Endothelial cell of umbilical vein (primary cell): ENCODE results near the gene SH3PXD2B. TPM values are rescaled to one million over a fixed set of nuclear protein-coding genes. Genes with fewer than 3 reads are reported as not detected.

Source experiments
- BruUV-seq: library from RNA; stranded (reverse); fragments of 400-500 nt; replicated peaks from 2 replicates; lab custom pipeline; 2021; lab: Mats Ljungman, UMichigan
- CTCF ChIA-PET: fragments of 300-600, 350-600 bp; sonication (Branson Sonifier 250); formaldehyde crosslinking; loops from one replicate; lab custom pipeline; 2021; ENCODE audit warnings: antibody characterized with exemption, inconsistent platforms; lab: Charles Lee
- POLR2A ChIA-PET: fragments of 300-600, 350-600 bp; sonication (Branson Sonifier 250); formaldehyde crosslinking; loops from one replicate; lab custom pipeline; 2021; ENCODE audit warnings: antibody characterized with exemption, inconsistent platforms; lab: Charles Lee
- DNase-seq: peaks from one replicate; pipeline ENCODE4 v3.0.0-alpha.2; 2011; ENCODE audit warnings: low read depth, low spot score
- FAIRE-seq: peaks from 2 replicates; lab custom pipeline; 2011; peaks lifted over from hg19 to GRCh38; lab: Jason Lieb, UNC
- H2AFZ ChIP-seq: 2 replicates; pipeline ENCODE4 v1.6.0; 2012; ENCODE audit warnings: low read depth, low read length, control low read depth, inconsistent platforms
- H3K27ac ChIP-seq: 2 replicates; pipeline ENCODE4 v1.5.1; 2011; ENCODE audit warnings: low read depth, mild to moderate bottlenecking, control low read depth, low read length, moderate library complexity; ENCODE audit not compliant: insufficient read depth
- H3K27me3 ChIP-seq, 2 experiments: 2 replicates each; pipeline versions ENCODE4 v1.6.0 to v1.6.1; 2011; ENCODE audit warnings: low read length in 2 of 2, mixed read lengths in 1 of 2; ENCODE audit not compliant: control insufficient read depth in 2 of 2, insufficient read depth in 2 of 2
- H3K36me3 ChIP-seq, 2 experiments: 2 replicates in 1 of 2; 3 replicates in 1 of 2; pipeline ENCODE4 v1.5.1; 2011; ENCODE audit warnings: low read length in 2 of 2, mild to moderate bottlenecking in 1 of 2, moderate library complexity in 1 of 2; ENCODE audit not compliant: control insufficient read depth in 2 of 2, insufficient read depth in 2 of 2; ENCODE audit errors: extremely low read depth in 1 of 2
- H3K4me1 ChIP-seq: 3 replicates; pipeline ENCODE4 v1.5.1; 2011; ENCODE audit warnings: mild to moderate bottlenecking, low read length; ENCODE audit not compliant: control insufficient read depth, insufficient read depth; ENCODE audit errors: extremely low read depth
- H3K4me2 ChIP-seq: 2 replicates; pipeline ENCODE4 v1.6.1; 2011; ENCODE audit warnings: low read length, control low read depth, mixed read lengths; ENCODE audit not compliant: insufficient read depth
- H3K4me3 ChIP-seq, 3 experiments: fragments of 200-600 bp in 1 of 3; sonication (generic), shearing (Covaris generic) in 1 of 3; replicated peaks in 1 of 3; 2 replicates each; pipeline ENCODE4 v1.5.1; 2011 to 2016; ENCODE audit warnings: control low read depth in 3 of 3, low read length in 3 of 3, mild to moderate bottlenecking in 2 of 3, inconsistent platforms in 1 of 3, low read depth in 1 of 3, moderate library complexity in 1 of 3; ENCODE audit not compliant: insufficient read depth in 1 of 3
- H3K79me2 ChIP-seq: 2 replicates; pipeline ENCODE4 v1.6.0; 2012; ENCODE audit warnings: low read length, inconsistent platforms; ENCODE audit not compliant: control insufficient read depth, insufficient read depth
- H3K9ac ChIP-seq: replicated peaks from 2 replicates; pipeline ENCODE3; 2011; ENCODE audit warnings: low read length, control low read depth; ENCODE audit not compliant: insufficient read depth; ENCODE audit errors: extremely low read depth
- H3K9me1 ChIP-seq: replicated peaks from 3 replicates; pipeline ENCODE4 v1.6.0; 2011; ENCODE audit warnings: mild to moderate bottlenecking, low read length; ENCODE audit not compliant: control insufficient read depth, insufficient read depth; ENCODE audit errors: extremely low read depth
- H3K9me3 ChIP-seq: replicated peaks from 2 replicates; pipeline ENCODE4 v1.5.1; 2012; ENCODE audit warnings: low read length, inconsistent platforms; ENCODE audit not compliant: control insufficient read depth, insufficient read depth
- H4K20me1 ChIP-seq: replicated peaks from 2 replicates; pipeline ENCODE3; 2011; ENCODE audit warnings: mild to moderate bottlenecking, low read length; ENCODE audit not compliant: control insufficient read depth, insufficient read depth; ENCODE audit errors: extremely low read depth
- CTCF ChIP-seq, 2 donors: IDR thresholded peaks; 1 replicate in 1 of 2; 2 replicates in 1 of 2; pipeline ENCODE4 v1.5.1; 2011; ENCODE audit warnings: low read length in 2 of 2, mild to moderate bottlenecking in 2 of 2, moderate library complexity in 2 of 2, control low read depth in 1 of 2, inconsistent platforms in 1 of 2, low read depth in 1 of 2; ENCODE audit not compliant: insufficient read depth in 1 of 2; ENCODE audit errors: extremely low read depth in 1 of 2
- EZH2 ChIP-seq: IDR thresholded peaks from 2 replicates; pipeline ENCODE4 v1.6.1; 2012; ENCODE audit warnings: borderline replicate concordance, low read depth, mild to moderate bottlenecking, moderate library complexity, low read length, inconsistent platforms; ENCODE audit not compliant: severe bottlenecking
- FOS ChIP-seq: IDR thresholded peaks from 2 replicates; pipeline ENCODE4 v1.6.1; 2011; ENCODE audit warnings: mild to moderate bottlenecking, low read length, moderate library complexity, borderline replicate concordance; ENCODE audit not compliant: insufficient read depth
- GATA2 ChIP-seq: IDR thresholded peaks from 2 replicates; pipeline ENCODE4 v1.7.0; 2011; ENCODE audit warnings: low read depth, mild to moderate bottlenecking, moderate library complexity, mixed read lengths, low read length; ENCODE audit not compliant: insufficient read length, insufficient read depth
- JUN ChIP-seq: IDR thresholded peaks from 2 replicates; pipeline ENCODE4 v1.6.1; 2011; ENCODE audit warnings: borderline replicate concordance, low read depth; ENCODE audit not compliant: insufficient read length, insufficient read depth
- MAX ChIP-seq: IDR thresholded peaks from 2 replicates; pipeline ENCODE4 v1.6.1; 2011; ENCODE audit not compliant: insufficient read depth, insufficient read length
- MYC ChIP-seq: IDR thresholded peaks from one replicate; pipeline ENCODE4 v1.6.1; 2011; ENCODE audit warnings: mild to moderate bottlenecking, low read depth, low read length
- POLR2A ChIP-seq: IDR thresholded peaks from 2 replicates; pipeline ENCODE4 v1.6.1; 2012; ENCODE audit warnings: low read depth, mild to moderate bottlenecking, control low read depth, low read length
- POLR2AphosphoS5 ChIP-seq: IDR thresholded peaks from 2 replicates; pipeline ENCODE4 v1.6.1; 2012; ENCODE audit warnings: low read depth, mild to moderate bottlenecking, control low read depth, low read length, moderate library complexity; ENCODE audit not compliant: insufficient read depth
- dilution Hi-C: fragments of 300-500 bp; cut with MboI; formaldehyde crosslinking; loops from one replicate; pipeline ENCODE4 v1.15.0; 2019; ENCODE audit warnings: low sequenced_read_pairs; ENCODE audit not compliant: extremely low pct_ligation_motif_present
- intact Hi-C: fragments of 100-400 bp; cut with micrococcal nuclease; formaldehyde crosslinking; loops from one replicate; pipeline ENCODE4 v1.10.0; 2022
- polyA plus RNA-seq, 4 experiments: library from polyadenylated mRNA; depleted of rRNA in 3 of 4; stranded (reverse) in 3 of 4; unstranded in 1 of 4; fragments of >200 nt; gene quantifications; 2 replicates each; pipeline versions ENCODE4 v1.2.1 to v1.2.3, GENCODE V29; 2011 to 2012; ENCODE audit warnings: missing spikeins in 1 of 4
- total RNA-seq: library from RNA; stranded (reverse); gene quantifications from 2 replicates; pipeline ENCODE4 v1.2.3, GENCODE V29; 2021

Gene SH3PXD2B
- total and polyA plus RNA-seq, 2 donors (not counting 3 experiments of a cell fraction or from before 2014, with no cell fraction given) = 23.5 to 66.3 TPM

GRCh38 chr5:172424111-172424490, 30.2 kb downstream of the SH3PXD2B start:
- ChIA-PET POLR2A (no interaction called here), CTCF (interaction anchor here (0.9 kb wide), 1 partner anchor 17 kb away, joined by 3 read pairs; no protein-coding TSS in a partner anchor)
- H3K27me3 ChIP-seq = no peaks in the 10 kb centered on the region
- no TSS peak for BruUV-seq
- dilution Hi-C loops (no loop called here), intact Hi-C loops (no loop called here)
- no peak overlapping the region for H3K4me2 ChIP-seq
- H2AFZ ChIP-seq = no peak overlapping the region
- H3K4me1 ChIP-seq = no peaks in the 10 kb centered on the region
- H3K36me3 ChIP-seq = peaks cover 10 to 20% of the 10 kb centered on the region in 2 experiments
- no peak overlapping the region for H3K9ac ChIP-seq
- H3K9me3 ChIP-seq = no peaks in the 10 kb centered on the region
- DNase-seq (no peak), FAIRE-seq (no peak)
- H3K4me3 ChIP-seq = no peak overlapping the region
- no peaks in the 10 kb centered on the region for H4K20me1 ChIP-seq
- no peak overlapping the region for H3K27ac ChIP-seq
- TF ChIP-seq GATA2 (no peak), CTCF (IDR thresholded peaks at IDR 0.05; ENCODE audit: extremely low read depth in 1 of 2, insufficient read depth in 1 of 2, low read depth in 1 of 2, low read length in 2 of 2) (no peak), JUN (no peak), FOS (no peak), POLR2A (no peak), MYC (no peak), MAX (no peak), EZH2 (no peak), POLR2AphosphoS5 (no peak)
- H3K9me1 ChIP-seq = no peaks in the 10 kb centered on the region
- H3K79me2 ChIP-seq = peaks cover 54% of the 10 kb centered on the region
